Lung (tissue), 12 donors: ENCODE measurements around the gene SLC12A5. TPM values are rescaled to one million over a fixed set of nuclear protein-coding genes. Genes with fewer than 3 reads are reported as not detected.

ENCODE experiments used
- ATAC-seq: fragments of 200-7000 bp; cut with Tn5 transposase; one replicate; pipeline ENCODE4 v1.9.1; 2020; ENCODE audit warnings: moderate number of reproducible peaks; ENCODE audit not compliant: insufficient read depth, low FRiP score
- DNase-seq, 3 donors: peaks; one replicate each; pipeline ENCODE4 v3.0.0-alpha.2; 2013 to 2017
- H3K27ac ChIP-seq, 2 donors: one replicate each; pipeline ENCODE4 v1.5.1; 2013; ENCODE audit warnings: mild to moderate bottlenecking in 2 of 2, moderate library complexity in 2 of 2, control low read depth in 1 of 2, inconsistent platforms in 1 of 2, low read depth in 1 of 2, low read length in 1 of 2
- H3K27me3 ChIP-seq, 3 donors: one replicate each; pipeline ENCODE4 v1.5.1; 2013; ENCODE audit warnings: low read length in 2 of 3; ENCODE audit not compliant: control insufficient read depth in 3 of 3, insufficient read depth in 3 of 3
- H3K36me3 ChIP-seq, 4 donors: one replicate each; pipeline ENCODE4 v1.5.1; 2013; ENCODE audit warnings: low read length in 4 of 4, mild to moderate bottlenecking in 1 of 4, moderate library complexity in 1 of 4; ENCODE audit not compliant: control insufficient read depth in 4 of 4, insufficient read depth in 4 of 4
- H3K4me1 ChIP-seq, 5 donors: one replicate each; pipeline ENCODE4 v1.5.1; 2013; ENCODE audit warnings: low read length in 5 of 5, mild to moderate bottlenecking in 2 of 5, moderate library complexity in 1 of 5; ENCODE audit not compliant: control insufficient read depth in 5 of 5, insufficient read depth in 5 of 5
- H3K4me3 ChIP-seq: one replicate; pipeline ENCODE4 v1.5.1; 2013; ENCODE audit warnings: mild to moderate bottlenecking, control low read depth, moderate library complexity
- H3K9ac ChIP-seq, 2 donors: one replicate each; pipeline ENCODE4 v1.5.1; 2013; ENCODE audit warnings: low read length in 2 of 2, control low read depth in 1 of 2; ENCODE audit not compliant: insufficient read depth in 1 of 2
- H3K9me3 ChIP-seq, 4 donors: one replicate each; pipeline ENCODE4 v1.5.1; 2013; ENCODE audit warnings: low read length in 3 of 4, mild to moderate bottlenecking in 1 of 4, moderate library complexity in 1 of 4; ENCODE audit not compliant: control insufficient read depth in 4 of 4, insufficient read depth in 3 of 4
- WGBS, 2 donors: extraction: QIAGEN DNeasy Blood & Tissue Kit; methylation state at CpG; one replicate each; pipeline ENCODE4 v1.1.7; 2013; 5-methylcytosine and 5-hydroxymethylcytosine counted together
- polyA plus RNA-seq, 2 donors: library from polyadenylated mRNA; stranded (reverse); fragments of 200-250 nt; gene quantifications; one replicate each; pipeline ENCODE4 v1.2.1, GENCODE V29; 2013
- total RNA-seq, 2 donors: library from RNA; depleted of rRNA in 1 of 2; stranded (reverse); fragments of >200 nt in 1 of 2; gene quantifications; one replicate each; pipeline ENCODE4 v1.2.1, GENCODE V29; 2014 to 2021
- TF ChIP-seq, protein P1 (sequence below): IDR thresholded peaks from 2 replicates; pipeline ENCODE4 v1.5.1; 2012; ENCODE audit warnings: mild to moderate bottlenecking; ENCODE audit errors: control extremely low read depth, extremely low read depth
- donor health status: control.
- donor health status: control.
- donor health status: Bipolar disorder and iron deficiency.
- donor health status: healthy.
- donor health status: DM: yes; HTN: yes; CAD: no.

Gene SLC12A5
- total and polyA plus RNA-seq, 4 donors = 0.52 TPM; not detected in 3

- no peaks in the 10 kb centered on the region for H3K4me1 ChIP-seq
- no peak overlapping the region for H3K9ac ChIP-seq
- WGBS, 2 donors = 92 to 94% methylated on average over 4 of the region's 4 CpGs
- DNase-seq = no peak
- H3K9me3 ChIP-seq = peaks cover 0 to 2% (median 0%) of the 10 kb centered on the region in 4 donors
- no peak overlapping the region for H3K4me3 ChIP-seq
- H3K27ac ChIP-seq = no peak overlapping the region
- no peaks in the 10 kb centered on the region for H3K36me3 ChIP-seq
- TF ChIP-seq, protein P1, sequence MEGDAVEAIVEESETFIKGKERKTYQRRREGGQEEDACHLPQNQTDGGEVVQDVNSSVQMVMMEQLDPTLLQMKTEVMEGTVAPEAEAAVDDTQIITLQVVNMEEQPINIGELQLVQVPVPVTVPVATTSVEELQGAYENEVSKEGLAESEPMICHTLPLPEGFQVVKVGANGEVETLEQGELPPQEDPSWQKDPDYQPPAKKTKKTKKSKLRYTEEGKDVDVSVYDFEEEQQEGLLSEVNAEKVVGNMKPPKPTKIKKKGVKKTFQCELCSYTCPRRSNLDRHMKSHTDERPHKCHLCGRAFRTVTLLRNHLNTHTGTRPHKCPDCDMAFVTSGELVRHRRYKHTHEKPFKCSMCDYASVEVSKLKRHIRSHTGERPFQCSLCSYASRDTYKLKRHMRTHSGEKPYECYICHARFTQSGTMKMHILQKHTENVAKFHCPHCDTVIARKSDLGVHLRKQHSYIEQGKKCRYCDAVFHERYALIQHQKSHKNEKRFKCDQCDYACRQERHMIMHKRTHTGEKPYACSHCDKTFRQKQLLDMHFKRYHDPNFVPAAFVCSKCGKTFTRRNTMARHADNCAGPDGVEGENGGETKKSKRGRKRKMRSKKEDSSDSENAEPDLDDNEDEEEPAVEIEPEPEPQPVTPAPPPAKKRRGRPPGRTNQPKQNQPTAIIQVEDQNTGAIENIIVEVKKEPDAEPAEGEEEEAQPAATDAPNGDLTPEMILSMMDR = no peak
- no peak for ATAC-seq
- no peaks in the 10 kb centered on the region for H3K27me3 ChIP-seq
Measured at GRCh38 chr20:46049190-46049589, 20.2 kb downstream of the SLC12A5 start.

DNA sequence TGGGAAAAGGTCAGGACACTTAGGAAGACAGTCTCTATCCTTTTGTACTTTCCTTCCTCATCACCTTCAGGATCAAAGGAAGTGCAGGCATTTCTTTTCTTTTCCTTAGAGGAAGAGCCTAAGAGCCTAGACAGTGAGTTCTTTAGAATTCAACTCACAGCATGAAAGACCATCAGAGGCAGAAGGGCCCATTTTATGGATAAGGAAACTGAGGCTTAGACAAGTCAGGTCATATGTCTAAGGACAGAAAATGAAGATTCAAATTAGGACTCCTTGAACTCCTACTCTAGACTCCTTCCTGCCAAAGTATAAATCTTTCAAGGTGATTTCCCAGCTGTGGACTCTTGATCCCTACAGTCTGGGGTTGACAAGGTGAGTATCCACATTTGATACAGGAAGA, 20.8 kb downstream of the SLC12A5 start:
- DNase-seq (no peak), ATAC-seq (no peak)
- Histone ChIP-seq H3K36me3 (no peaks in the 10 kb centered on the region), H3K27ac (no peak overlapping the region), H3K4me3 (no peak overlapping the region), H3K9ac (no peak overlapping the region), H3K27me3 (no peaks in the 10 kb centered on the region), H3K9me3 (peaks cover 0 to 2% (median 0%) of the 10 kb centered on the region in 4 donors), H3K4me1 (no peaks in the 10 kb centered on the region)
- TF ChIP-seq, protein P1 = no peak

- no peak overlapping the region for H3K4me3 ChIP-seq
- H3K27me3 ChIP-seq = no peaks in the 10 kb centered on the region
- 65 to 71% methylated on average over 10 of the region's 10 CpGs for WGBS, 2 donors
- no peaks in the 10 kb centered on the region for H3K36me3 ChIP-seq
- no peak overlapping the region for H3K27ac ChIP-seq
- no peaks in the 10 kb centered on the region for H3K9me3 ChIP-seq
- DNase-seq (no peak), ATAC-seq (no peak)
- TF ChIP-seq, protein P1 = no peak
- no peaks in the 10 kb centered on the region for H3K4me1 ChIP-seq
- no peak overlapping the region for H3K9ac ChIP-seq
Measured at GRCh38 chr20:46050444-46050843, 21.4 kb downstream of the SLC12A5 start.

DNA sequence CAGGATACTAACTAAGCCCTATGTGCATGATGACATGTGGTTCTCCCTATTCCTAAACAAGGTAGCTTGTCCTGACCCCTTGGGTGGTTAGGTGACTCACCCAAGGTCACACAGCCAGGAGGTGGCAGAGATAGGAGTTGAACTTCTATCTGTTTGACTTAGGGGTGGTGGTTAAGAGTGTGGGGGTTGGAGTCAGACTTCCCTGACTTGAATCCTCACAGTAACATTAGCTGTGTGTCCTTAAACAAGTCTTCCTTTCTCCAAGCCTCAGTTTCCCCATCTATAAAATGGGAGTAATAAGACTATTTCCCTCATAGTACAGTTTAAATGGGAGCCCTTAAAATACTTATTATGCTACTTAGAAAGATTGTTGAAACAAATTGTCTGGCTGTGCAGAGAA, 21.9 kb downstream of the SLC12A5 start:
- DNase-seq = no peak
- TF ChIP-seq, protein P1 = no peak
- no peaks in the 10 kb centered on the region for H3K27me3 ChIP-seq
- no peaks in the 10 kb centered on the region for H3K4me1 ChIP-seq
- ATAC-seq = no peak
- H3K27ac ChIP-seq = no peak overlapping the region
- no peak overlapping the region for H3K9ac ChIP-seq
- no peak overlapping the region for H3K4me3 ChIP-seq
- H3K9me3 ChIP-seq = no peaks in the 10 kb centered on the region
- no peaks in the 10 kb centered on the region for H3K36me3 ChIP-seq
